H1 (cell line): Measurements from ENCODE around the gene LRPAP1. TPM values are rescaled to one million over a fixed set of nuclear protein-coding genes. Genes with fewer than 3 reads are reported as not detected.

Source experiments
- CTCF ChIA-PET: fragments of 300-600 bp; sonication (Branson Sonifier 250); formaldehyde crosslinking; loops from one replicate; lab custom pipeline; 2021; ENCODE audit not compliant: partially characterized antibody; lab: Charles Lee
- POLR2A ChIA-PET: fragments of 300-600 bp; sonication (Branson Sonifier 250); formaldehyde crosslinking; loops from one replicate; lab custom pipeline; 2021; ENCODE audit warnings: inconsistent platforms; ENCODE audit not compliant: partially characterized antibody; lab: Charles Lee
- DNase-seq, 2 experiments: peaks; one replicate each; pipeline versions ENCODE4 v3.0.0 to v3.0.0-alpha.2; 2010 to 2022; ENCODE audit warnings: low spot score in 2 of 2, low read depth in 1 of 2, mixed read lengths in 1 of 2
- FAIRE-seq: peaks from 2 replicates; lab custom pipeline; 2011; peaks lifted over from hg19 to GRCh38; lab: Jason Lieb, UNC
- H2AFZ ChIP-seq: 2 replicates; pipeline ENCODE4 v1.8.1; 2012; ENCODE audit warnings: low read length, inconsistent platforms
- H2AK5ac ChIP-seq: 2 replicates; pipeline ENCODE4 v1.6.1; 2013; ENCODE audit warnings: low read depth, low read length
- H2BK120ac ChIP-seq: replicated peaks from 2 replicates; pipeline ENCODE3; 2013; ENCODE audit warnings: low read depth, low read length, inconsistent platforms
- H2BK12ac ChIP-seq: 2 replicates; pipeline ENCODE4 v1.6.1; 2013; ENCODE audit warnings: low read depth, low read length
- H2BK15ac ChIP-seq: 2 replicates; pipeline ENCODE4 v1.6.1; 2013; ENCODE audit warnings: low read length
- H2BK20ac ChIP-seq: 2 replicates; pipeline ENCODE4 v1.6.1; 2013; ENCODE audit warnings: low read length
- H2BK5ac ChIP-seq: 2 replicates; pipeline ENCODE4 v1.6.1; 2013; ENCODE audit warnings: low read depth, low read length
- H3K14ac ChIP-seq: 2 replicates; pipeline ENCODE4 v1.6.1; 2013; ENCODE audit warnings: inconsistent platforms; ENCODE audit not compliant: insufficient read length
- H3K18ac ChIP-seq: 2 replicates; pipeline ENCODE4 v1.6.1; 2013; ENCODE audit warnings: low read length; ENCODE audit errors: extremely low read depth
- H3K23ac ChIP-seq: 2 replicates; pipeline ENCODE4 v1.6.1; 2013; ENCODE audit warnings: inconsistent platforms; ENCODE audit not compliant: insufficient read length
- H3K23me2 ChIP-seq: 2 replicates; pipeline ENCODE4 v1.6.1; 2013; ENCODE audit warnings: low read depth, low read length
- H3K27ac ChIP-seq: 2 replicates; pipeline ENCODE4 v1.6.1; 2011; ENCODE audit warnings: low read depth, low read length, inconsistent platforms
- H3K27me3 ChIP-seq, 4 experiments: replicated peaks in 1 of 4; 1 replicate in 1 of 4; 2 replicates in 3 of 4; pipeline versions ENCODE4 v1.6.1 to v1.8.1; 2011 to 2013; ENCODE audit warnings: low read length in 3 of 4, mild to moderate bottlenecking in 3 of 4, inconsistent platforms in 2 of 4, mixed read lengths in 2 of 4, moderate library complexity in 1 of 4; ENCODE audit not compliant: control insufficient read depth in 3 of 4, insufficient read depth in 3 of 4; ENCODE audit errors: extremely low read depth in 1 of 4
- H3K36me3 ChIP-seq, 4 experiments: 2 replicates each; pipeline versions ENCODE4 v1.6.1 to v1.8.1; 2011 to 2013; ENCODE audit warnings: mild to moderate bottlenecking in 4 of 4, low read length in 3 of 4, moderate library complexity in 2 of 4, control low read depth in 1 of 4, inconsistent platforms in 1 of 4; ENCODE audit not compliant: insufficient read depth in 4 of 4, control insufficient read depth in 2 of 4
- H3K4ac ChIP-seq: replicated peaks from 2 replicates; pipeline ENCODE3; 2013; ENCODE audit warnings: low read length, low read depth, mixed read lengths, inconsistent platforms; ENCODE audit not compliant: insufficient read length
- H3K4me1 ChIP-seq, 4 experiments: replicated peaks in 1 of 4; 1 replicate in 1 of 4; 2 replicates in 3 of 4; pipeline versions ENCODE4 v1.6.1 to v1.8.1; 2011 to 2013; ENCODE audit warnings: low read length in 3 of 4, inconsistent platforms in 2 of 4, mixed read lengths in 1 of 4; ENCODE audit not compliant: insufficient read depth in 4 of 4, control insufficient read depth in 3 of 4
- H3K4me2 ChIP-seq, 2 experiments: 2 replicates each; pipeline versions ENCODE4 v1.6.1 to v1.8.1; 2011 to 2013; ENCODE audit warnings: low read depth in 2 of 2, low read length in 2 of 2, control low read depth in 1 of 2, inconsistent platforms in 1 of 2, mild to moderate bottlenecking in 1 of 2; ENCODE audit not compliant: insufficient read depth in 1 of 2
- H3K4me3 ChIP-seq, 4 experiments: fragments of 200-600, 300-600 bp in 1 of 4; sonication (generic), shearing (Covaris generic), sonication (Bioruptor Twin) in 1 of 4; 2 replicates each; pipeline versions ENCODE4 v1.5.1 to v1.8.1; 2011 to 2016; ENCODE audit warnings: low read length in 4 of 4, low read depth in 3 of 4, control low read depth in 2 of 4, inconsistent platforms in 2 of 4, mild to moderate bottlenecking in 2 of 4, mixed read lengths in 1 of 4, moderate library complexity in 1 of 4; ENCODE audit not compliant: insufficient read depth in 2 of 4; ENCODE audit errors: extremely low read depth in 1 of 4
- H3K56ac ChIP-seq: replicated peaks from 2 replicates; pipeline ENCODE3; 2013; ENCODE audit warnings: low read depth, mild to moderate bottlenecking, mixed read lengths, low read length, inconsistent platforms; ENCODE audit not compliant: insufficient read length
- H3K79me1 ChIP-seq: 2 replicates; pipeline ENCODE4 v1.6.1; 2013; ENCODE audit warnings: low read depth, low read length, control low read depth
- H3K79me2 ChIP-seq, 2 experiments: 2 replicates each; pipeline versions ENCODE4 v1.6.1 to v1.8.1; 2012 to 2013; ENCODE audit warnings: low read length in 2 of 2, mild to moderate bottlenecking in 2 of 2, inconsistent platforms in 1 of 2; ENCODE audit not compliant: insufficient read depth in 2 of 2, control insufficient read depth in 1 of 2
- H3K9ac ChIP-seq, 4 experiments: replicated peaks in 1 of 4; 1 replicate in 1 of 4; 2 replicates in 3 of 4; pipeline versions ENCODE4 v1.6.1 to v1.8.1; 2011 to 2013; ENCODE audit warnings: low read depth in 3 of 4, low read length in 3 of 4, control low read depth in 2 of 4, mild to moderate bottlenecking in 2 of 4, moderate library complexity in 2 of 4, inconsistent platforms in 1 of 4; ENCODE audit errors: extremely low read depth in 1 of 4
- H3K9me3 ChIP-seq, 2 experiments: 2 replicates each; pipeline versions ENCODE4 v1.6.1 to v1.8.1; 2012 to 2013; ENCODE audit warnings: mild to moderate bottlenecking in 2 of 2, moderate library complexity in 2 of 2, control low read depth in 1 of 2, inconsistent platforms in 1 of 2, low read depth in 1 of 2, low read length in 1 of 2, mixed read lengths in 1 of 2; ENCODE audit not compliant: insufficient read depth in 2 of 2
- H4K20me1 ChIP-seq, 2 experiments: replicated peaks in 1 of 2; 2 replicates each; pipeline versions ENCODE3 to v1.8.1; 2011 to 2013; ENCODE audit warnings: inconsistent platforms in 2 of 2, low read length in 2 of 2, mild to moderate bottlenecking in 1 of 2; ENCODE audit not compliant: insufficient read depth in 2 of 2, control insufficient read depth in 1 of 2
- H4K5ac ChIP-seq: 2 replicates; pipeline ENCODE4 v1.6.1; 2013; ENCODE audit warnings: low read length, low read depth, mixed read lengths, inconsistent platforms; ENCODE audit not compliant: insufficient read length
- H4K8ac ChIP-seq: 2 replicates; pipeline ENCODE4 v1.8.0; 2013; ENCODE audit warnings: mild to moderate bottlenecking, moderate library complexity, low read length, inconsistent platforms; ENCODE audit not compliant: insufficient read depth; ENCODE audit errors: extremely low read depth
- H4K91ac ChIP-seq: replicated peaks from 2 replicates; pipeline ENCODE3; 2013; ENCODE audit warnings: low read length, mixed read lengths, inconsistent platforms; ENCODE audit not compliant: insufficient read length
- BCL11A ChIP-seq, 2 experiments: IDR thresholded peaks; one replicate each; pipeline ENCODE4 v1.6.1; 2011; ENCODE audit warnings: low read depth in 2 of 2, low read length in 2 of 2, mild to moderate bottlenecking in 2 of 2
- MAFK ChIP-seq: IDR thresholded peaks from 2 replicates; pipeline ENCODE4 v1.6.1; 2012; ENCODE audit warnings: low read depth, mild to moderate bottlenecking, improper control_type of control experiment, low read length
- SUZ12 ChIP-seq: fragments of 200-600 bp; sonication (generic); IDR thresholded peaks from 2 replicates; pipeline ENCODE4 v1.6.1; 2012; ENCODE audit warnings: mild to moderate bottlenecking, inconsistent platforms, low read length, moderate library complexity, mixed read lengths
- WGBS, 2 experiments: shearing (Covaris generic) in 1 of 2; methylation state at CpG; one replicate each; pipeline versions ENCODE4 v1.1.6 to v1.1.7; 2013 to 2015; ENCODE audit warnings: low lambda C conversion rate in 2 of 2, mixed read lengths in 2 of 2, inconsistent platforms in 1 of 2, low coverage in 1 of 2, missing lambda C conversion rate in 1 of 2; ENCODE audit not compliant: insufficient replicate concordance in 2 of 2, insufficient coverage in 1 of 2, insufficient read length in 1 of 2; ENCODE audit errors: extremely low coverage in 1 of 2, missing lambda C conversion rate in 1 of 2; 5-methylcytosine and 5-hydroxymethylcytosine counted together
- long read RNA-seq, 2 experiments: library from RNA in 1 of 2; library from capped mRNA in 1 of 2; stranded (forward); transcript quantifications; one replicate each; pipeline ENCODE4 v2.0.0, GENCODE V29; 2021; ENCODE audit warnings: inconsistent platforms in 1 of 2
- polyA minus RNA-seq, 3 experiments: library from RNA; depleted of rRNA, polyadenylated mRNA; stranded (reverse); fragments of >200 nt; gene quantifications; 1 replicate in 2 of 3; 2 replicates in 1 of 3; pipeline ENCODE4 v1.2.3, GENCODE V29; 2011
- polyA plus RNA-seq, 7 experiments: library from polyadenylated mRNA; depleted of rRNA in 3 of 7; stranded (reverse) in 5 of 7; unstranded in 2 of 7; fragments of >200 nt in 5 of 7; fragments of 200-250 nt in 2 of 7; gene quantifications; 1 replicate in 5 of 7; 2 replicates in 1 of 7; 4 replicates in 1 of 7; pipeline versions ENCODE4 v1.2.1 to v1.2.3, GENCODE V29; 2011 to 2013; ENCODE audit warnings: missing spikeins in 2 of 7, mixed read lengths in 2 of 7
- total RNA-seq: library from RNA; stranded (reverse); fragmentation: NEBNext Ultra II Directional; extraction: Animal tissue kit (Norgen Biotek cat#: 25700); gene quantifications from 2 replicates; pipeline ENCODE4 v1.2.1, GENCODE V29; 2021
- TF ChIP-seq, protein P1 (sequence below): IDR thresholded peaks from 2 replicates; pipeline ENCODE4 v1.6.1; 2012; ENCODE audit warnings: low read length, inconsistent platforms

LRPAP1 gene, protein sequence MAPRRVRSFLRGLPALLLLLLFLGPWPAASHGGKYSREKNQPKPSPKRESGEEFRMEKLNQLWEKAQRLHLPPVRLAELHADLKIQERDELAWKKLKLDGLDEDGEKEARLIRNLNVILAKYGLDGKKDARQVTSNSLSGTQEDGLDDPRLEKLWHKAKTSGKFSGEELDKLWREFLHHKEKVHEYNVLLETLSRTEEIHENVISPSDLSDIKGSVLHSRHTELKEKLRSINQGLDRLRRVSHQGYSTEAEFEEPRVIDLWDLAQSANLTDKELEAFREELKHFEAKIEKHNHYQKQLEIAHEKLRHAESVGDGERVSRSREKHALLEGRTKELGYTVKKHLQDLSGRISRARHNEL
- total RNA-seq (101 and 106 TPM in 2 replicates), polyA plus RNA-seq (2011; rRNA removed) (31.1 and 39.6 TPM in 2 replicates), polyA minus RNA-seq (2011; rRNA and poly(A)+ RNA removed) (31.4 and 55.9 TPM in 2 replicates)
- polyA plus RNA-seq (2011; cell fraction: cytosol; rRNA removed), result 80.4 TPM
- polyA plus RNA-seq (2011; cell fraction: nucleus; rRNA removed), result 79.1 TPM
- polyA plus RNA-seq (2012, experiment 1 of 2), result 76.1 to 129 TPM (median 105 TPM) in 4 replicates
- polyA plus RNA-seq (2012, experiment 2 of 2), result 55.3 TPM
- 89.8 TPM for polyA plus RNA-seq (2013, experiment 1 of 2)
- 106 TPM for polyA plus RNA-seq (2013, experiment 2 of 2)
- 47.0 TPM for polyA minus RNA-seq (2011; cell fraction: cytosol; rRNA and poly(A)+ RNA removed)
- 33.5 TPM for polyA minus RNA-seq (2011; cell fraction: nucleus; rRNA and poly(A)+ RNA removed)
- long read RNA-seq, experiment 1, full-length matches to known transcripts, result 16 of 58 reads
- long read RNA-seq, experiment 1, partial matches to known transcripts, result 39 of 58 reads
- long read RNA-seq, experiment 1, other reads (novel, unspliced or antisense), result 3 of 58 reads
- long read RNA-seq, experiment 2, full-length matches to known transcripts, result 80 of 86 reads
- long read RNA-seq, experiment 2, partial matches to known transcripts, result 3 of 86 reads
- long read RNA-seq, experiment 2, other reads (novel, unspliced or antisense), result 3 of 86 reads

DNA sequence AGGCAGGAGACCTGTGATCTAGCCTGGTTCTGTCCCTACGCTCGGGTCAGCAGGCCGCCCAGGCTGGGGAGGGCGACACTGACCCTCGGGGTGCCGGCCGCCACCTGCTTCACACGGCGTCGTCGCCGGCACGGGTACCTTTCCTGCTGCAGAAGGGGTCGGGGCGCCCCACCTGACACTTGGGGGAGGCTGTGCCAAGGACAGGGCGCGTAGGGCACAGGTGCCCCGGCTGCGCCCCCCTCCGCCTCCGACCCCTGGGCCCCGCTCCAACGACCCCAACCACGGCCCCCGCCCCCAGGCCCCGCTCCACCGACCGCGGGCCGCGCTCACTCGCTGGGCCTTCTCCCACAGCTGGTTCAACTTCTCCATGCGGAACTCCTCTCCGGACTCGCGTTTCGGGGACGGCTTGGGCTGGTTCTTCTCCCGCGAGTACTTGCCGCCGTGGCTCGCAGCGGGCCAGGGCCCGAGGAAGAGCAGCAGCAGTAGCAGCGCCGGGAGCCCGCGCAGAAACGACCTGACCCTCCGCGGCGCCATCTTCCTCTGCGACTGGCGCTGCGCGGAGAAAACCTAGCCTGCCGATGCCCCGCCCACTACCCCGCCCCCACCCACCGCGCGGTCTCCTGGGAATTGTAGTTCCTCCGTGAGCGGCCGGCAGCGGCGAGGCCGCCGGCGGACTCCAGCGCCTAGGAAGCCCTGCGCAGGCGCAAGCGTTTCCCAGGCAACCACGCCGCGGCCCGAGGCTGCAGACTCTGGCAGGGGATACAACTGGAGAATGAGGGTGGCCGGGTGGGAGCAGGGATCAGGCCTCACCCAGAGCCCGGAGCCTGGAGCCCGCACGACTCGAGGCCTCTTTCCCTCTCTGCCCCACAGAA lies at the start of gene LRPAP1:
TSS of gene LRPAP1 (minus strand) at position 544 of the 872 bp plus-strand sequence. CDS start at position 534, 10 bp downstream.
- FAIRE-seq, result no peak
- no peak within 1 kb of the TSS for H2BK15ac ChIP-seq
- peak within 1 kb of the TSS; percentile 67 to 88 (median 83) for H3K4me3 ChIP-seq
- no peak within 1 kb of the TSS for H3K23ac ChIP-seq
- H3K18ac ChIP-seq, result peak within 1 kb of the TSS; percentile 9
- H2BK5ac ChIP-seq, result no peak within 1 kb of the TSS
- H2BK120ac ChIP-seq, result no peak within 1 kb of the TSS
- H3K79me1 ChIP-seq, result peaks cover 13% of the 10 kb centered on the region
- no peak within 1 kb of the TSS for H2BK20ac ChIP-seq
- peak within 1 kb of the TSS; percentile 69 for H3K4ac ChIP-seq
- H3K4me2 ChIP-seq, result peak within 1 kb of the TSS; percentile 92 to 99
- peak within 1 kb of the TSS; percentile 44 to 79 (median 76) for H3K9ac ChIP-seq
- H3K27me3 ChIP-seq, result peaks cover 1 to 18% (median 13%) of the 10 kb centered on the region in 4 experiments; a peak in 5 of 7 replicates
- peak within 1 kb of the TSS; percentile 65 for H4K91ac ChIP-seq
- peaks cover 3 to 17% (median 11%) of the 10 kb centered on the region in 4 experiments for H3K4me1 ChIP-seq
- POLR2A ChIA-PET, result interaction anchor here (1.1 to 2.1 kb wide), 2 partner anchors 14 to 17 kb away, joined by 4 to 9 read pairs; no protein-coding TSS in a partner anchor
- H3K27ac ChIP-seq, result peak within 1 kb of the TSS; percentile 68; the same call in 1 of the 2 replicates
- H2AFZ ChIP-seq, result peak within 1 kb of the TSS; percentile 70; the same call in 1 of the 2 replicates
- H3K23me2 ChIP-seq, result peaks cover 12% of the 10 kb centered on the region
- H4K20me1 ChIP-seq, result peaks cover 18 to 40% of the 10 kb centered on the region in 2 experiments
- DNase-seq, result peak; percentile 77 to 97
- peak within 1 kb of the TSS; percentile 89 for H4K5ac ChIP-seq
- H2BK12ac ChIP-seq, result no peak within 1 kb of the TSS
- no peak within 1 kb of the TSS for H3K14ac ChIP-seq
- CTCF ChIA-PET, result no interaction called here
- peak within 1 kb of the TSS; percentile 92 for H4K8ac ChIP-seq
- H3K36me3 ChIP-seq, result peaks cover 0 to 4% (median 1%) of the 10 kb centered on the region in 4 experiments; a peak in 1 of 8 replicates
- peak within 1 kb of the TSS; percentile 82 for H3K56ac ChIP-seq
- WGBS, 2 experiments, result 1% methylated on average over 48 of the region's 84 CpGs; no CpG with 5 or more reads in 1 of the 2 experiments
- H3K79me2 ChIP-seq, result peaks cover 0 to 35% of the 10 kb centered on the region in 2 experiments; a peak in 1 of 4 replicates
- H3K9me3 ChIP-seq, result no peaks in the 10 kb centered on the region
- H2AK5ac ChIP-seq, result no peak within 1 kb of the TSS
- TF ChIP-seq BCL11A (IDR thresholded peaks at IDR 0.05; ENCODE audit: low read depth in 2 of 2, low read length in 2 of 2) (no peak), SUZ12 (no peak; the same call in 1 of the 2 replicates), MAFK (no peak)
- TF ChIP-seq, protein P1, sequence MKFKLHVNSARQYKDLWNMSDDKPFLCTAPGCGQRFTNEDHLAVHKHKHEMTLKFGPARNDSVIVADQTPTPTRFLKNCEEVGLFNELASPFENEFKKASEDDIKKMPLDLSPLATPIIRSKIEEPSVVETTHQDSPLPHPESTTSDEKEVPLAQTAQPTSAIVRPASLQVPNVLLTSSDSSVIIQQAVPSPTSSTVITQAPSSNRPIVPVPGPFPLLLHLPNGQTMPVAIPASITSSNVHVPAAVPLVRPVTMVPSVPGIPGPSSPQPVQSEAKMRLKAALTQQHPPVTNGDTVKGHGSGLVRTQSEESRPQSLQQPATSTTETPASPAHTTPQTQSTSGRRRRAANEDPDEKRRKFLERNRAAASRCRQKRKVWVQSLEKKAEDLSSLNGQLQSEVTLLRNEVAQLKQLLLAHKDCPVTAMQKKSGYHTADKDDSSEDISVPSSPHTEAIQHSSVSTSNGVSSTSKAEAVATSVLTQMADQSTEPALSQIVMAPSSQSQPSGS, result no peak
